Endothelial cell of umbilical vein (primary cell): ENCODE measurements around the gene SH3BP4.

Experiments
- CTCF ChIP-seq, 2 donors: IDR thresholded peaks; 1 replicate in 1 of 2; 2 replicates in 1 of 2; pipeline ENCODE4 v1.5.1; 2011; ENCODE audit warnings: low read length in 2 of 2, mild to moderate bottlenecking in 2 of 2, moderate library complexity in 2 of 2, control low read depth in 1 of 2, inconsistent platforms in 1 of 2, low read depth in 1 of 2; ENCODE audit not compliant: insufficient read depth in 1 of 2; ENCODE audit errors: extremely low read depth in 1 of 2
- EZH2 ChIP-seq: IDR thresholded peaks from 2 replicates; pipeline ENCODE4 v1.6.1; 2012; ENCODE audit warnings: borderline replicate concordance, low read depth, mild to moderate bottlenecking, moderate library complexity, low read length, inconsistent platforms; ENCODE audit not compliant: severe bottlenecking
- POLR2A ChIP-seq: IDR thresholded peaks from 2 replicates; pipeline ENCODE4 v1.6.1; 2012; ENCODE audit warnings: low read depth, mild to moderate bottlenecking, control low read depth, low read length
- POLR2AphosphoS5 ChIP-seq: IDR thresholded peaks from 2 replicates; pipeline ENCODE4 v1.6.1; 2012; ENCODE audit warnings: low read depth, mild to moderate bottlenecking, control low read depth, low read length, moderate library complexity; ENCODE audit not compliant: insufficient read depth

GRCh38 chr2:234988491-234988890, 36.7 kb downstream of the SH3BP4 start:
- TF ChIP-seq CTCF (IDR thresholded peaks at IDR 0.05; ENCODE audit: extremely low read depth in 1 of 2, insufficient read depth in 1 of 2, low read depth in 1 of 2, low read length in 2 of 2): no peak
- no peak for TF ChIP-seq POLR2AphosphoS5
- no peak for TF ChIP-seq EZH2
- no peak for TF ChIP-seq POLR2A
